ENCODE results near the gene RMRP. TPM values are rescaled to one million over a fixed set of nuclear protein-coding genes. Genes with fewer than 3 reads are reported as not detected.

RMRP gene
- total RNA-seq, 1 donor from 2014 or later = 118,473 TPM

DNA sequence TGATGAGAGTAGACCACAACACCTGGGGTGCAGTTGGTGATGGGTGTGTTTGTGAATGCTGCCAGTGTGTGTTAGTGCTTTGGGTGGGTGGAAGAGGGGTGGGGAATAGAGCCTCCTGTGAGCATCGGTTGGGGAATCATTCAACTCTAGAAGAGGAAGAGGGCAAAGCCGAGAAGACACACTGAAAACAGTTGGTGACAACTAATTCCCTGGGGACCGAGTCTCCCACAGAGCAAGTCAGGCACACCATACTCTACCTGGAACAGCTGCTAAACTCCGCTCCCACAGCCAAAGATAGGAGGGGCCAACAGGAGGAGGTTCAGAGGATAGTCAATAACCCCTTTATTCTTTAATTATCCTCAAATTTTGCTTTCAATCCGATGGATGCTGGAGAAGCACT is 8.7 kb upstream of the RMRP start:
- Histone ChIP-seq H3K27ac (ENCODE audit: low read depth, low read length) (no peak overlapping the region), H3K9me3 (ENCODE audit: control insufficient read depth in 3 of 3, low read length in 3 of 3) (no peaks in the 10 kb centered on the region), H3K36me3 (ENCODE audit: control insufficient read depth in 3 of 3, insufficient read depth in 3 of 3, low read length in 3 of 3) (no peaks in the 10 kb centered on the region), H3K9ac (ENCODE audit: low read depth in 1 of 3, low read length in 3 of 3) (no peak overlapping the region), H3K4me3 (ENCODE audit: low read length in 3 of 3) (no peak overlapping the region), H3K27me3 (ENCODE audit: control insufficient read depth in 3 of 3, insufficient read depth in 3 of 3, low read length in 3 of 3) (no peaks in the 10 kb centered on the region), H3K4me1 (ENCODE audit: control insufficient read depth in 3 of 3, insufficient read depth in 3 of 3, low read length in 3 of 3) (peaks cover 9 to 23% (median 16%) of the 10 kb centered on the region in 3 donors)

- H3K4me1 ChIP-seq (ENCODE audit: control insufficient read depth in 3 of 3, insufficient read depth in 3 of 3, low read length in 3 of 3) = peaks cover 9 to 27% (median 16%) of the 10 kb centered on the region in 3 donors
- H3K27me3 ChIP-seq (ENCODE audit: control insufficient read depth in 3 of 3, insufficient read depth in 3 of 3, low read length in 3 of 3) = no peaks in the 10 kb centered on the region
- H3K27ac ChIP-seq (ENCODE audit: low read depth, low read length) = no peak overlapping the region
- H3K9me3 ChIP-seq (ENCODE audit: control insufficient read depth in 3 of 3, low read length in 3 of 3) = no peaks in the 10 kb centered on the region
- no peak overlapping the region for H3K9ac ChIP-seq (ENCODE audit: low read depth in 1 of 3, low read length in 3 of 3)
- H3K4me3 ChIP-seq (ENCODE audit: low read length in 3 of 3) = no peak overlapping the region
- H3K36me3 ChIP-seq (ENCODE audit: control insufficient read depth in 3 of 3, insufficient read depth in 3 of 3, low read length in 3 of 3) = peaks cover 0 to under 1% (median under 1%) of the 10 kb centered on the region in 3 donors
These were observed 8.2 kb upstream of the RMRP start for GRCh38 chr9:35666045-35666444.

DNA sequence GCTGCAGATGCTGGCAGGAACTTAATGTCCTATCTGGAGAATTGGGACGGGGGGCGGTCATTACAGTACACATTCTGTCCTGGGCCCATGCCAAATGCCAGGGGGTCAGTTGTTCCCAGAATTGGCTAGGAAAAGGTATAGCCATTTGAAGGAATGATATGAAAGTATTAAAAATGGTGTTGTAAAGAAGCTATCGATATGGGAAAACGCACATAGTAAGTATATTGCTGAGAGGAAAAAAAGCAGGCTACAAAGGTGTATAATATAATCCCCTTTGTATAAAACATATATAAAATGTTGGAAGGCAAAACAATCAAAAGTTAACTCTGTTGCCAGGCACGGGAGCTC is 7.6 kb upstream of the RMRP start:
- H3K27me3 ChIP-seq (ENCODE audit: control insufficient read depth in 3 of 3, insufficient read depth in 3 of 3, low read length in 3 of 3) = no peaks in the 10 kb centered on the region
- peaks cover 5 to 6% (median 6%) of the 10 kb centered on the region in 3 donors for H3K36me3 ChIP-seq (ENCODE audit: control insufficient read depth in 3 of 3, insufficient read depth in 3 of 3, low read length in 3 of 3)
- peaks cover 15 to 33% (median 22%) of the 10 kb centered on the region in 3 donors for H3K4me1 ChIP-seq (ENCODE audit: control insufficient read depth in 3 of 3, insufficient read depth in 3 of 3, low read length in 3 of 3)
- no peaks in the 10 kb centered on the region for H3K9me3 ChIP-seq (ENCODE audit: control insufficient read depth in 3 of 3, low read length in 3 of 3)
- H3K4me3 ChIP-seq (ENCODE audit: low read length in 3 of 3) = peak overlapping the region; percentile 70 to 80 (median 75)
- H3K27ac ChIP-seq (ENCODE audit: low read depth, low read length) = peak overlapping the region; percentile 36
- H3K9ac ChIP-seq (ENCODE audit: low read depth in 1 of 3, low read length in 3 of 3) = peak overlapping the region; percentile 66 to 80 (median 68)

DNA sequence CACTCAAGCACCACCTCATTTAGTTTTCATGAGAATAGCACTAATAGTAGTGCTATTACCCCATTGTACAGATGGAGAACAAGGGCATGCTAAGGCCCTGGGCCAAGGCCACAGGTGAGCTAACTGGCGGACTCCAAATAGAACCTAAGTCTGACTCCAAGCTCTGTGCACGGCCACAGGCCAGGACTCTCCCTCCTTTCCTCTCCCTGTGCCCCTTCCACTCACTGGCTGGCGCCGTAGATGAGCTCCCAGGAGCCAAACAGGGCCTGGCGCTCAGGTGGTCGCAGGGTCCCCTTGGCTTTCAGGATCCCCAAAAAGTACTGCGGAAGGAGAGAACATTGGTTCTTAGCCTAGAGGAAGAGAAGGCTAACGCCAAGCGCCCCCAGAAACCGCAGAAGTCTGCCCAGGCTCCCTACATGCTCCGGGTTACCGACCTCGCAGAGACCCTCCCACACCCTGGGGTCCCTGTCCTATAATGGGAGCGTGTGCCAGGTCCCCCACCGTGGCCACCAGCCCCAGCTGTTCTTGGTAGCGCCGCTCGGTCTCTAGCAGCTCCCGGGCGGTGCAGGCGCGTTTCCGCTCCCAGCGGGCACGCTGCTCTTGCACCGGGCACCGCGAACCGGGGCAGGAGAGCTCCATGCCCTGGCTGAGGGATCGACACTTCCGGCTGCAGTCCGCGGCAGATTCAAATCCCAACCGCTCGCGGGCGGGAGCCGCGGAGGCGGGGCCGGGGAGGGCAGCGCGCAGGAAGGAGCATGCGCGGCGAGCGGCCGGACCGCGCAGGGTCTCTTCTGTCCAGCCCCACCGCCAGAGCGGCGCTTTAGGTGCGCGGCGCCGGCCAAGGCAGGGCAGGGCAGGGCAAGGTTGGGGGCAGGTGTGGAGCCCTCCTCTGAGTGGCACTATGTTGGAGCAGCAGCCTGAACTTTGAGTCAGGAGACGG is 7.0 kb upstream of the RMRP start, which contains the start of gene ARHGEF39:
Gene ARHGEF39 (minus strand): TSS at position 665 of the 940 bp plus-strand sequence. CDS start 26 bp downstream, at position 639.
- Histone ChIP-seq H3K4me3 (ENCODE audit: low read length in 3 of 3) (peak within 1 kb of the TSS; percentile 70 to 80 (median 75)), H3K9ac (ENCODE audit: low read depth in 1 of 3, low read length in 3 of 3) (peak within 1 kb of the TSS; percentile 66 to 80 (median 68)), H3K36me3 (ENCODE audit: control insufficient read depth in 3 of 3, insufficient read depth in 3 of 3, low read length in 3 of 3) (peaks cover 9 to 11% (median 11%) of the 10 kb centered on the region in 3 donors), H3K9me3 (ENCODE audit: control insufficient read depth in 3 of 3, low read length in 3 of 3) (no peaks in the 10 kb centered on the region), H3K27me3 (ENCODE audit: control insufficient read depth in 3 of 3, insufficient read depth in 3 of 3, low read length in 3 of 3) (no peaks in the 10 kb centered on the region), H3K4me1 (ENCODE audit: control insufficient read depth in 3 of 3, insufficient read depth in 3 of 3, low read length in 3 of 3) (peaks cover 20 to 38% (median 26%) of the 10 kb centered on the region in 3 donors), H3K27ac (ENCODE audit: low read depth, low read length) (peak within 1 kb of the TSS; percentile 36)

- Histone ChIP-seq H3K27ac (ENCODE audit: low read depth, low read length) (no peak overlapping the region), H3K4me3 (ENCODE audit: low read length in 3 of 3) (no peak overlapping the region), H3K36me3 (ENCODE audit: control insufficient read depth in 3 of 3, insufficient read depth in 3 of 3, low read length in 3 of 3) (peaks cover 9 to 11% (median 11%) of the 10 kb centered on the region in 3 donors), H3K9ac (ENCODE audit: low read depth in 1 of 3, low read length in 3 of 3) (no peak overlapping the region), H3K27me3 (ENCODE audit: control insufficient read depth in 3 of 3, insufficient read depth in 3 of 3, low read length in 3 of 3) (no peaks in the 10 kb centered on the region), H3K9me3 (ENCODE audit: control insufficient read depth in 3 of 3, low read length in 3 of 3) (no peaks in the 10 kb centered on the region), H3K4me1 (ENCODE audit: control insufficient read depth in 3 of 3, insufficient read depth in 3 of 3, low read length in 3 of 3) (peaks cover 32 to 52% (median 38%) of the 10 kb centered on the region in 3 donors)
These were observed 4.6 kb upstream of the RMRP start for GRCh38 chr9:35662437-35662836.

- Histone ChIP-seq H3K4me3 (ENCODE audit: low read length in 3 of 3) (no peak overlapping the region), H3K4me1 (ENCODE audit: control insufficient read depth in 3 of 3, insufficient read depth in 3 of 3, low read length in 3 of 3) (peaks cover 37 to 58% (median 42%) of the 10 kb centered on the region in 3 donors), H3K27me3 (ENCODE audit: control insufficient read depth in 3 of 3, insufficient read depth in 3 of 3, low read length in 3 of 3) (no peaks in the 10 kb centered on the region), H3K9me3 (ENCODE audit: control insufficient read depth in 3 of 3, low read length in 3 of 3) (no peaks in the 10 kb centered on the region), H3K27ac (ENCODE audit: low read depth, low read length) (no peak overlapping the region), H3K36me3 (ENCODE audit: control insufficient read depth in 3 of 3, insufficient read depth in 3 of 3, low read length in 3 of 3) (peaks cover 9 to 11% (median 11%) of the 10 kb centered on the region in 3 donors), H3K9ac (ENCODE audit: low read depth in 1 of 3, low read length in 3 of 3) (peak overlapping the region in 2 of 3 donors; percentile 7 to 66)
These were observed 4.0 kb upstream of the RMRP start for GRCh38 chr9:35661756-35662350.

- Histone ChIP-seq H3K4me3 (ENCODE audit: low read length in 3 of 3) (peak overlapping the region in 1 of 3 donors; percentile 22), H3K27me3 (ENCODE audit: control insufficient read depth in 3 of 3, insufficient read depth in 3 of 3, low read length in 3 of 3) (no peaks in the 10 kb centered on the region), H3K9ac (ENCODE audit: low read depth in 1 of 3, low read length in 3 of 3) (peak overlapping the region; percentile 33 to 68 (median 66)), H3K36me3 (ENCODE audit: control insufficient read depth in 3 of 3, insufficient read depth in 3 of 3, low read length in 3 of 3) (peaks cover 9 to 11% (median 11%) of the 10 kb centered on the region in 3 donors), H3K9me3 (ENCODE audit: control insufficient read depth in 3 of 3, low read length in 3 of 3) (no peaks in the 10 kb centered on the region), H3K27ac (ENCODE audit: low read depth, low read length) (peak overlapping the region; percentile 99), H3K4me1 (ENCODE audit: control insufficient read depth in 3 of 3, insufficient read depth in 3 of 3, low read length in 3 of 3) (peaks cover 37 to 58% (median 42%) of the 10 kb centered on the region in 3 donors)
These were observed 3.2 kb upstream of the RMRP start for GRCh38 chr9:35660966-35661415.

GRCh38 chr9:35659340-35659739 is 1.5 kb upstream of the RMRP start:
- Histone ChIP-seq H3K4me3 (ENCODE audit: low read length in 3 of 3) (peak overlapping the region in 2 of 3 donors; percentile 41 to 91), H3K9ac (ENCODE audit: low read depth in 1 of 3, low read length in 3 of 3) (peak overlapping the region; percentile 95 to 99 (median 99)), H3K36me3 (ENCODE audit: control insufficient read depth in 3 of 3, insufficient read depth in 3 of 3, low read length in 3 of 3) (peaks cover 9 to 11% (median 11%) of the 10 kb centered on the region in 3 donors), H3K9me3 (ENCODE audit: control insufficient read depth in 3 of 3, low read length in 3 of 3) (no peaks in the 10 kb centered on the region), H3K27ac (ENCODE audit: low read depth, low read length) (peak overlapping the region; percentile 99), H3K27me3 (ENCODE audit: control insufficient read depth in 3 of 3, insufficient read depth in 3 of 3, low read length in 3 of 3) (no peaks in the 10 kb centered on the region), H3K4me1 (ENCODE audit: control insufficient read depth in 3 of 3, insufficient read depth in 3 of 3, low read length in 3 of 3) (peaks cover 28 to 46% (median 30%) of the 10 kb centered on the region in 3 donors)

- Histone ChIP-seq H3K9me3 (ENCODE audit: control insufficient read depth in 3 of 3, low read length in 3 of 3) (no peaks in the 10 kb centered on the region), H3K4me1 (ENCODE audit: control insufficient read depth in 3 of 3, insufficient read depth in 3 of 3, low read length in 3 of 3) (peaks cover 28 to 44% (median 28%) of the 10 kb centered on the region in 3 donors), H3K9ac (ENCODE audit: low read depth in 1 of 3, low read length in 3 of 3) (peak overlapping the region; percentile 95 to 99 (median 99)), H3K27me3 (ENCODE audit: control insufficient read depth in 3 of 3, insufficient read depth in 3 of 3, low read length in 3 of 3) (no peaks in the 10 kb centered on the region), H3K27ac (ENCODE audit: low read depth, low read length) (peak overlapping the region; percentile 99), H3K4me3 (ENCODE audit: low read length in 3 of 3) (peak overlapping the region; percentile 76 to 91 (median 90)), H3K36me3 (ENCODE audit: control insufficient read depth in 3 of 3, insufficient read depth in 3 of 3, low read length in 3 of 3) (peaks cover 9 to 11% (median 11%) of the 10 kb centered on the region in 3 donors)
These were observed 1.1 kb upstream of the RMRP start for GRCh38 chr9:35658968-35659220.
